Transverse colon (tissue), 4 donors: ENCODE results near the gene GABRB2.

Experiments
- CTCF ChIP-seq, 5 experiments: fragments of 200-600 bp in 3 of 5; fragments of 450-650 bp in 2 of 5; sonication (generic) in 3 of 5; IDR thresholded peaks; 1 replicate in 2 of 5; 2 replicates in 3 of 5; pipeline ENCODE4 v1.5.1; 2016 to 2017; ENCODE audit warnings: antibody characterized with exemption in 5 of 5, inconsistent platforms in 3 of 5, mild to moderate bottlenecking in 2 of 5, moderate library complexity in 1 of 5
- EP300 ChIP-seq: sonication (generic); formaldehyde crosslinking; IDR thresholded peaks from one replicate; pipeline ENCODE4 v1.6.1; 2017; ENCODE audit warnings: antibody characterized with exemption, low read depth
- POLR2A ChIP-seq: fragments of 450-650 bp; IDR thresholded peaks from one replicate; pipeline ENCODE4 v1.6.1; 2016; ENCODE audit warnings: antibody characterized with exemption, mild to moderate bottlenecking, moderate library complexity
- POLR2AphosphoS5 ChIP-seq, 3 donors: sonication (generic); formaldehyde crosslinking; IDR thresholded peaks; one replicate each; pipeline ENCODE4 v1.6.1; 2016; ENCODE audit warnings: antibody characterized with exemption in 3 of 3

GRCh38 chr5:161547406-161547737, 847 bp upstream of the GABRB2 start:
- no peak for TF ChIP-seq CTCF (IDR thresholded peaks at IDR 0.05)
- TF ChIP-seq POLR2AphosphoS5 (IDR thresholded peaks at IDR 0.05), result no peak
- no peak for TF ChIP-seq POLR2A
- TF ChIP-seq EP300, result no peak
